HG03520 (cell line): ENCODE results near the gene LAMC3.

ENCODE experiments used
- ATAC-seq: cut with Tn5 transposase; IDR thresholded peaks from one replicate; pipeline ENCODE4 v1.9.1; 2021; ENCODE audit warnings: mild to moderate bottlenecking, moderate library complexity; ENCODE audit not compliant: unreplicated experiment

Gene LAMC3

DNA sequence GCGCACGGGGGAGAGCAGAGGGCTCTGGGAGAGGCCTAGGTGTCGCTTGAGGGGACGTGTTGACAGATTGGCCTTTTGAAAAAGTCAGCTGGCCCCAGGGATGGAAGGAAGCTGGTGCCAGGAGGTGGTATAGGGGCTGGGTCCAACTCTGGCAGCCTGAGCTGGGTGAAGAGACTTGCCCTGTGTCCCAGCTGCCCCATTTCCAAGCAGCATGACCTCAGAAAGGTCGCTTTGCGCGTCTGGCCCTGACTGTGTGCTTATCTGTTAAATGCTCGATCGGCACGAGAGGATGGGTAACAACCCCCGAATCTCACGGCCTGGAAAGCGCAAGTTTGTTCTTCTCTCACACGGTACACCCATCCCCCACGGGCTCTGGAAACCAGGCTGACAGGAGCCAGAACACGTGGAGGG lies 31.2 kb upstream of the LAMC3 start:
- no peak for ATAC-seq

DNA sequence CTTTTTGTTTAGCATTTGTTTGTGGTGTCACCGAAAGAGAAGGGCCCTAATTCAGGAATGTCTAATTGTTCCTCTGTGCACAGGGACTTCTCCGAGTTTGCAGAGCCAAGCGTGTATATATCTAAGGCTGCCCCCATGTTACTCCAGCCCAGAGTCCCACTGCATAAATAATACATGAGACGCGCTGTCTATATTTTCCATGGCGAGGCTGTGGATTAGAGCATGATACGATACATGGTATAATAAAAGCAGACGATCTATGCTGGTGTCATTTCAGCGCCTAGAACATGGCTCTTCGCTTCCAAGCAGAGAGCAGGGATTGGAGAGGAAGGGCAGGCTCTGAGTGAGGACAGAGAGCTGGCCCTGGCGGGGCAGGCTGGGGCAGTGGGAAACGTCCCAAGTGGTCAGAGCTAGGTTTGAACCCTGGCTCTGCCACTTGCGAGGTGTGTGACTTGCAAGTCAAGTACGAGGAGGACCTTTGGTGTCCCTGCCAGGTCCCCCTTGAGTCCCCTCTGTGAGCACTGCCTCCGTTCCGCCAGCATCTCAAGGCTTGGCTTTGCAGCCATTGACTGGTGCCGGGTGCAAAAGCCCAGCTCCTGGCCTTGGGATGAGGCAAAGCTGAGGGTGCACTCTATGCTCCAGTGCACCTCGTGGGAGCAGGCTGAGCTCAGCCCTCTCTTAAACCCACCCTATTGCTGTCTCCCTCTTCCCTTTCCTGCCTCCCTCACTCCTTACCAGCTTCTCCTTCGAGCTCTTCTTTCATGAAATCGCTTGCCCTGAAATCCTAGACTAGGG lies 29.2 kb upstream of the LAMC3 start:
- ATAC-seq, result no peak

DNA sequence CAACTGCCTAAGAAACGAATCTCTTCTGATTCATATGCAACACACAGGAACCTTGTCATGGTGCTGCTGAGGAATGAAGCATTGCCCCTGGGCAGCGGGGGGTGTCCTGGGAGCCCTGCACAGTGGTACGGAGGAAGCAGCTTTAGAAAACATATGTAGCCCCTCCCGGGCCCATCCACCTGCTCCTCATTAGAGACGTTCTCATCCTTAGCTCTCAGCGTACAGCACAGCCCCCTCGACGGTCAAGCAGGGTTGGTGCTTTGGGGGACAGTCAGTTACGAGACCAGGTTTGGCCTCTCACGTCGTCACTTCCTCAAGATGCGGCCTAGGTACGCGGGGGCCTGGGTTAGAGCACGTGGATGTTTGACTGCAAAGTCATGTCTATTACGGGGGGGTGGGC lies 28.4 kb upstream of the LAMC3 start:
- ATAC-seq, result no peak

DNA sequence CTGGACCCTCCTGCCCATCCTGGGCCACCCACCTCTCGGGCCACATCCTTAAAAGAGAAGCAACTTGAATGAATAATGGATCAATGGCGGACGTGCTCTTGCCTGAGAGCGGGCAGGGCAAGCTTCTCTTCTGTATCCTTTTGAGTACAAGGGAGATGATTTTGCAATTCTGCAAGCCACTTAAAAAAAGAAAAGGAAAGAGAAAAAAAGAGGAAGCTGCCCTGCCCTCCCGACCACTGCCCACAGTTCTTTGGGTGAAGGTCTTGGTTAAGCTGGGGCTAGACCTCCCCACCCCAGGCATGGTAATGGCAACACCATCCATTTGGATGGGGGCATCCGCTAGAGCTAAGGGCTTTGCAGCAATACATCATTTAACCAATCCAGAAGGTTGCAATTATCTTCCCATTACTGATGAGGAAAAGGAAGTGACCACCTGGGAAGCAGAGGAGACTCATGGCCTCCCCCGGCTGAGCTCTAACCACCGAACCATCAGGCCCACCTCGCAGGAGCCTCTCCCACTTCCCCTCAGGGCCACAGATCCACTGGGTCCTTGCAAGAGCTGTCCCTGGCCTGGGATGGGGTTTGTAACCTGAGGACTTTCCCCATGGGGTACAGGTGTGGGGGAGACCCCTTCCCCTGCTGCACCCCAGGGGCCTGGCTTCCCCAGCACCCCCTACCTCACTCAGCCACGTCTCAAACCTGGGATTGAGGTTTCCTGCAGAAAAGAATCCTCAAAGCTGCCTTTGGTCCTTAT lies 27.8 kb upstream of the LAMC3 start:
- no peak for ATAC-seq

DNA sequence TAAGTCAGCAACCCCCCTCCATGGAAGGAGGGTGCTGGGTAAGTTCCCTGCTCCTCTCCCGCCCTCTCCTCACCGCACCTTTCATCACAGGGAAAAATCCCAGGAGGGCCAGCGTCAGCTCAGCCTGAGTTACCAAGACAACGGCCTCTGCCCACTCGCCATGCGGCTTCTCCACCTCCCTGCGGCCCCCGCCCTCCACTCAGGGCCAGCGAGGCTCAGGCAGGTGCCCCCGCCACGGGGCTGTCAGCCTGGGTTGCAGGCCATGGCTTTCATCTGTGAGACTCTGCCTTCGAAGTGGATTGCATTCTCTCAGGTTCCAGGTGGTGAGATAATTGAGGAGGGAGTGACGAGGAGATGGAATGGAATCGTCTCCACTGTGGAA lies 27.2 kb upstream of the LAMC3 start:
- no peak for ATAC-seq

DNA sequence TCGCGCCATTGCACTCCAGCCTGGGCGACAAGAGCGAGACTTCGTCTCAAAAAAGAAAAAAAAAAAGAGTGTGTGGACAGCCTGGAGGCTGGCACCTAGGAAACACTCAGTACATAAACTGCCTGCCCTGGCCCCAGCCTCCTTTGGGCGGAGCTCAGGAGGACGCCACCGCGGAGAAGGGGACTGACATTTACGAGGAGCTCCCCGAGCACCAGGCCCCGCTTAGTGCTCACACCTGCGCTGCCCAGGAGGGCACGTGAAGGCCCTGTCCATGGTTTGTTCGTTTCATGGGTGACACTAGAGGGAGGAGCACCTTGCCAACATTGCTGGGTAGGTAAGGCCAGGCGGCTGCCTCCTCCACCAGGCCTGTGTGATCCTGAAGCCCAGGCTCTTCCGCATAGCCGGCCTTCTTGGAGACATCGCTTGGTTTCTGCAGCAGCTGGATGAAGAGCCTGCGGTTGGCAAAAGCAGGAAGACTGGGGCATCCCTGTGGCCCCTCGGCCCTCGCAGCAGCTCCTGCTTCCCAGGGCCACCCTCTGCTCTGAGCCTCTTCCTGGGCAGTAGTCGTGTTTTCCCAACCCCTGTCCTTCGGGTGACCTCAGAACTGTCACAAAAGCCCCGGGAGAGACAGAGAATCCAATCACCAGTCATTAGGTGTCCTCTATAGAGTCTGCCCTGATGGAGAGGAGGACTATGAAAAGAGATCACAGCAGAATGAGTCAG lies 26.2 kb upstream of the LAMC3 start:
- ATAC-seq, result no peak

DNA sequence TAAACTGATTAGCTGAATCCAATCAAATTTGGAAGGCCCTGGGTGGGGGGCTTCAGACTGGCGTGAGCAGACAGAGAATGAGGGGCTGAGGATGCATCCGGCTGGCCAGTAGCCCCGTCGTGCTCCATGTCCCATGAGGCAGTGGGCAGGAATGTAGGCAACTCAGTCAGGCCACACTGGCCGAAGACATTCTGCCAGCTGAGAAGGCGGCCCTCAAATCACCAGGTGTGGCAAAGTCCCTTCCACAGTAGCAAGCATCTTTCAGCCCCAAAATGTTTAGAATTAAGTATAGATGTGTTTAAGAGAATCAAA lies 25.7 kb upstream of the LAMC3 start:
- no peak for ATAC-seq

DNA sequence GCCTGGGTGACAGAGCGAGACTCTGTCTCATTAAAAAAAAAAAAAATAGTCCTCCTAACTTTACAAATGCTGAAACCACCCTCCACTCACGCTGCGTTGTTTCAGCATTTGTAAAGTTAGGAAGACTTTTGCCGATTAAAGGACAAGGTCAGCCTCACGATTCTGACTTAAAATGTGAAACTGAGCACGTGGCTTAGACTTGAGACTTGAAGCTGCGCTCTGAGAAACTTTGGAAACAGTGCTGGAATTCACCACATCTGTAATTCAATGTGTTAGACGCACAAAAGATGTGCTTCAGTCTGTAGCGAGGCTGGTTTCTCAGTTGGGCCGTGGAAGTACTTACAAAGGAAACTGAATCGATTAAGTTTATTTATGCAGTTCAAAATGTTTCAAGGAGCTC lies 25.0 kb upstream of the LAMC3 start:
- no peak for ATAC-seq

DNA sequence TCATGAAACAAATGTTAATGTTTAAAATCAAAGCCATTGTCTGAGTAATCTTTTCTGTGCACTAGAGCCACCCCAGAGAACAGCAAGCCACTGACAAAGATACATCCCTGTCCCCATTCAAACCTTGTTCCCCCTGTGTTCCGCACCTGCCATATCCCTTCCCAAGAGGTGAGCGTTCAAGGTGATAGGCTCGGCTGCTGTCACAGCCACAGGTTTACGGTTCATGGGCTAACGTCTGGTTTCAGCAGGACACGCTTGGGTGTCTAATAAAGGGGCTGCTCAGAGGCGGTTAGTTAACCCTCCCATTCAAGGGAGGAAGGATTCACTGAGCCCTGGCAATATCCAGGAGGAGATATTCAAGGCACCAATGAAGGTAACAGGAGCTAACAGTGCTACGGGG lies 24.5 kb upstream of the LAMC3 start:
- ATAC-seq, result no peak

DNA sequence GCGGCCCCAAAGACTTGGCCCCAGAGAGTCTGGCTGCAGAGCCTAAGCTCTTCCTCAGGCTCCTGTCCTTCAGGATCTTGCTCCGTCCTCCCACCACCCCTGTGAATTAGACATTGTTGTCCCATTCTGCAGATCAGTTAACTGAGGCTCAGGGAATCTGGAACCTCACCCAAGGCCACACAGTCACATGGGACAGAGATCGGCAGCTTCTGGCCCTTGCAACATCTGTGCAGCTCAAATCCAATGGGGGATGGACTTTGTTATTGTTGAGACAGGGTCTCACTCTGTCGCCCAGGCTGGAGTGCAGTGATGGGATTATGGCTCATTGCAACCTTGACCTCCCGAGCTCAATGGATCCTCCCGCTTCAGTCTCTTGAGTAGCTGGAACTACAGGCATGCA lies 23.9 kb upstream of the LAMC3 start:
- ATAC-seq, result no peak

DNA sequence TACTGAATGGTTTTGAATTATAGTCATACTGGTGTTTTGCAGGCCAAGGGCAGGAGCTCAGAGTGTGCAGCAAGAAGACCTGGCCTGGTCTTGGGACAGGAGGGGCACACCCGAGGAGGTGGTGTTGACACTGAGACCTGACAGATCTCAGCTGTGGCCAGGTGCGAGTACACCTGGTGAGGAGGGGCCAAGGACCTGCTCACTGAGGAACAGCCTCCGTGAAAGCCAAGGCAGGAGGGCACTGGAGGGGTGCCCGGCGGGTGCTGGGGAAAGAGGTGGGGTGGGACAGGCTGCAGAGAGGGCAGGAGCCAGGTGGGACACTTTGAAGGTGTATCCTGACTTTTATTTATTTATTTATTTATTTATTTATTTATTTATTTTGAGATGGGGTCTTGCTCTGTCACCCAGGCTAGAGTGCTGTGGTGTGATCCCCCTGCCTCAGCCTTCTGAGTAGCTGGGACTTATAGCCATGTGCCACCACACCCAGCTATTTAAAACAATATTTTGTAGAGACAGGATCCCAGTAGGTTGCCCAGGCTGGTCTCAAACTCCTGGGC lies 23.3 kb upstream of the LAMC3 start:
- no peak for ATAC-seq

DNA sequence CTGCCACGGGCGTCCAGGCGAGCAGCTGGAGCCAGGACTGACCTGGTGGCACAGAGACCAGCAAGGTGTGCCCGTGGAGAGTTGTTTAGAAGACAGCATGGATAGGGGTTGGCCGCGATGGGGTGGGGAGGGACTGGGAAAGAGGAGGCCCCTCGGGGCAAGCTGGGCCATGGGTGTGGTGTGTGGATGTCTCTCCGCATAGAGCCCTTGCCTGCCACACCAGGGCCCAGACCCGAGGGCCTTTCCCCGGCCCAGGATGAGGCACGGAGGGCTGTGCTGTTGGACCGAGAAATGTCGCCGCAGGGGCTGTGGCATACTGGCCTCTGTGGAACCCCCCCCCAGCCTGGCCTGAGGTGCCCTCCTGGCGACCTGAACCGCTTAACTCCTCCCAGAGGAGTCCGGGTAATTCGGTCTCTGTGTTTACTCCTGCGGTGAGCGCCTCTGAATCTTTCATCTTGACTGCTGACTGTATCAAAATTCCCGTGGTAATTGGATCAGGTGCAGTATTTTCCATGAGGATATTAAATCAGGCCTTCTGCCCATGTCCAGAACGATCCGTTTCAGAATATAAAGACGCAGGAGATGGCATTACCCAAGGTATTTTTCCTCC lies 22.5 kb upstream of the LAMC3 start:
- no peak for ATAC-seq

DNA sequence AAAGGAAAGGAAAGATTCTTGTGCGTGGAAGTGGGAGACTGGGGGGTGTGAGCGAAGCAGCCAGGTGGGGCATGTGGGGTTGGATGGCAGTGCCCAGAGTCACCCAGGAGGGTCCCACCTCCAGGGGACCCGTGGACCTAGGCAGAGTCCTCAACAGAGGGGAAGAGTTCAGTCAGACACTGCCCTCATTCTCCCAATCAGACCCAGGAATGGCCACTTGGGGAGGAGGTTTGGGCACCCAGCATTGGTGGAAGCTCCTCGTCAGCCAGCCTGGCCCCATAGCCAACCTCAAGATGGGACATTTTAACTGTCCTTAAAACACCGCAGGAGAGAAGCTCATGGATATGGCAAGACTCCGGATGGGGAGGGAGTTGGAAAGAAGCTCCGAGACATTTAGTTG lies 21.9 kb upstream of the LAMC3 start:
- no peak for ATAC-seq

DNA sequence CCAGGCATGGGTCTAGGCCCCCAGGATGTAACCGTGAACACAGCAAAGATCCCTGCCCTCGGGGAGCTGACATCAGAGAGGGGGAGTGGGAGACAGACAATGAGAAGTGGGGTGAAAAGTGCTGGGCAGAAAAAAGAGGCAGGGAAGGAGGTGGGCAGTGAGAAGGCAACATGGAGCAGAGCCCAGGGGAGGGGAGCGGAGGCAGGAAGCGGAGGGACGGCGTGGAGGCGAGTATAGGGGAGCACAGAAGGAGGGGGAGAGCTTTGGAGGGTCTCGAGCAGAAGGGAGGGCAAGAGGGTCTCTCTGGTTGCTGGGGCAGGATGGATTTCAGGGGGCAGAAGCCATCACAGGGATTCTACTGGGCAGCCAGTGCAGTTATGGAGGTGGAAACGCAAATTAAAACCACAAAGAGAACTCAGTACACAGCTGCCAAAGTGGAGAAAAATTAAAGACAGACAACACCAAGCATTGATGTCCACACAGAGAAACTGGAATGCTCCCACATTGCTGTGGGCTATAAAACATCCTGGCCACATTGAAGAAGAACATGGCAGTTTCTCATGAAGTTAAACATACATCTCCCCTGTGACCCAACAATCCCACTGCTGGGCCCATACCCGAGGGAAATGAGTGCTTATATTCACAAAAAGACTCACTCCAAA lies 21.1 kb upstream of the LAMC3 start:
- ATAC-seq, result no peak

DNA sequence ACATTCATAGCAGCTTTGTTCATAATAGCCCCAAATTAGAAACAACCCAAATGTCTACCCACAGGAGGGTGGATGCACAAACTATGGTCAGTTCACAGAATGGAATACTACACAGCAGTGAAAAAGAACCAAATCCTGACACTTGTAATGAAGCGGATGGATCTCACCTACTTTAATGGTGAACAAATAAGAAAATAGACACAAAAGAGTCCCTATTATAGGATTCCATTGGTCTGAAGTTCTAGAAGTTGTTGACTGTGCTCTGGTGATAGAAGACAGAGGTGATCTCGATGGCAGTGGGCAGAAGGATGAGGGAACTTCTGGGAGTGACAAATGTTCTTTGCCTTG lies 20.6 kb upstream of the LAMC3 start:
- ATAC-seq, result no peak

DNA sequence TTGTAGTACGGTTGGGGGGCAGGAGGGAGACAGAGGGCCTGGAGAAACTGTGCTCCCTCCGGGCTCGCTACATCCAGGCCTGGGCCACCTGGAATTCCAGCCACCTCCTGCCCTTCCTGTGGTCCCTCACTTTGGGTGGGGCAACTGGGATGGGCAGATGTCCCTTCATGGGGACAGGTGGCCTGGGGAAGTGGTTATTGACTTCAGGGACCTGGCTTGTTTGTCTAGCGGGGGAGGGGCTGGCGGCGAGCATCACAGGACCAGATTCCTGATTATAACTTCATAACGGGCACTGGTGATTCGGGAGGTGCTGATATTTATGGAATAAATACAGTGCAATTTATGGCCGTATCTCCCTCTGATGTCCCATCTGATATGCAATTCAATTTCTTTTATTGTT lies 20.1 kb upstream of the LAMC3 start:
- no peak for ATAC-seq

DNA sequence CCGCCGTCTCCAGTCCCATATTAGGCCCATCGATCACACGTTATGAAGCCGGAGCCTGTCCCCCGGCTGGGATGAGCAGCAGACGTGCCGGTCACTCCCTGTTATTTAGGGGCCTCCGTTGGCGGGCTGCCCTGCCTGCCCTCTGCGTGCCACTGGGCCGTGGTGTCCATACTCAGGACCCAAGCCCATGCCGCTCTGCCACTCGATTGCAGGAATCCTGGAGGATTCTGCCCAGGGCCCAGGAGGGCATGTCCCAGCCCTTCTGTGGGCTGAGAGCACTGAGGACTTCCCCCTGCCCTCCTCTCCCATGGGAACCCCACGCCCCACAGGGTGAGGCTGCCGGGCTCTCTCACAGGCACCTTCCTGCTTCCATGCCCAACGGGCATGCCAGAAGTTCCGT lies 19.6 kb upstream of the LAMC3 start:
- no peak for ATAC-seq

DNA sequence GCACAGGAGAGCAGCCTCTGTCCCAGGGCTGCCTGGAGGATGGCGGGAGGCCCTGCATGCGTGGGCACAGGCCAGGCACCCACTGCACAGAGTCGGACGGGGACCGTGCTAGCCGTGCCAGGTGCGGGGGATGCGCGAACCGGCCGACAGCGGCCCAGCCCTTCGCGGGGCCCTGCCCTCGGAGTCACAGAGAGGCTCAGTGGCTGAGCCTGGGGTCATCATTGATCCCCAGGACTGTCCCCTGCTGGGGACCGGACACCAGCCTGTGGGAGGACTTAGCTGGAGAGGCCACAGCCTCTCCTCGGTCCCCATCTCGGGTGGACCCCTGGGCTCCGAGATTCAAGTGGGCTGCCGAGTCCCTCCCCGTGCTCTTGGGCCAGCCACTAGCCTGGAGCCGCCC lies 19.1 kb upstream of the LAMC3 start:
- ATAC-seq, result no peak

DNA sequence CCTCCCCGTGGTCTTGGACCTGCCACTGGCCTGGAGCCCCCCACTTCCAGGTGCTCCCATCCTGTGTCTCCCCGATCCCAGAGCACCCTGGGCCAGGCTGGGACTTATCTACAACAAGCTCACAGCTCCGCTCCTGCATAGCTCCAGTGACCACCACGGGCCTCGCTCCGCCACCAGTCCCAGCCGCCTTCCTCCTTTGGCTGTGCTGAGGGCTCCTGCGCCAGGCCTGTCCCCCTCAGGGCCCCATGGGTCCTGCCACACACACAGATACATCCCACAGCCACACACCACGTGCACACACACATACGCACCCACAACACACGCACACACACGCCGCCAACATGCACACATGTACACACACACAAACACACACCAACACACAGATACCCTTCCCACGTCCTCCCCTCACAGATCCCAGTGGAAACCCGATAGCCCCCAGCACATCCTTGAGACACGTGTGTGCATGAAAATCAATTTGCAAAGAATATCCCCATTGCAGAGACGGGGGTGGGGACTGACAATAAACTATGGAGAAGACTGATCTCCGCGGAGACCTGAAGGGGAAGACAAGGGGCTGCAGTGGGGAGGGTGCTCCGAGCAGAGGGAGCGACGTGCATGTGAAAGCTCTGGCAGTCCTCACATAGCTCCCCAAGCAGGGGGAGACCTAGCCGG lies 18.5 kb upstream of the LAMC3 start:
- ATAC-seq, result no peak

DNA sequence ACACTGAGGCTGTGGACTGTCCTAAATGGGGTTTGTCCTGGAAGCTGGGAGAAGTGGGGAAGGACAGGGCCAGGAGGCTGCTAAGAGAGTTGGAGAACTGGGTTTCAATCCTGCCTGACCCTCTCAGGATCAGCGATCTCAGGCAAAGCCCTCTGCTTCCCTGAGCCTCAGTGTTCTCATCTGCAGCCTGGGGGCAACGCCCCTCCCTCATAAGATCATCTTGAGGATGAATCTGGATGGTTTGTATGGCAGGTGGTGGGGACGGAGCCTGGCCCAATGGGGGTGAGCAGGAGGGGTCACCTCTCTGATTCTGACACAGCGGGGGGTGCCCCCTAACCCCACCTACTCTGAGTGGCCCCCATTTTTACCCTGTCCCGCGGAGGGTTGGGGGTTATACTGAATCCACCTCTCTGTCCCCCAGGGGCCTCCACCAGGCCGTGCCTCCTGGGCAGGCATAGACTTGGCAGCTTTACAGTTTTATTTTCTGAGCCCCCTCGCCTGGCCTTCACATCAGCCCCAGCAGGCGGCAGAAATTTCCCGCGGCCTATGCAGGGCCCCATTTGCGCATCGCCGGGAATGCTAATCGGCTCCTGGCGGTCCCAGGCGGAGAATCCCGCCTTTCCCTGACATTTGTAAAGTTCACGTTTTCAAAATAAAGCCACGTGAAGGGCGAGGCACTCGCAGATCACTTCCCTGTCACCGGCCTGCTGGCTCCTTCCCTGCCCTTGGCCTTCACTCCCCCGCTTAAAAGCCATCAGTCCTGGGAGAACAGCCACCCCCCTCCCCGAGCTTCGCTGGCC lies 17.8 kb upstream of the LAMC3 start:
- ATAC-seq, result no peak
